Hepatocyte (in vitro differentiated cells): ENCODE results near the gene MUC6. TPM values are rescaled to one million over a fixed set of nuclear protein-coding genes. Genes with fewer than 3 reads are reported as not detected.

Source experiments
- DNase-seq: peaks from one replicate; pipeline ENCODE4 v3.0.0-alpha.2; 2016; ENCODE audit warnings: low spot score
- H2AFZ ChIP-seq: fragments of 200-600 bp; sonication (generic); 2 replicates; pipeline ENCODE4 v1.6.0; 2016; ENCODE audit warnings: antibody characterized with exemption, mild to moderate bottlenecking
- H3K27ac ChIP-seq: fragments of 200-600 bp; sonication (generic); 2 replicates; pipeline ENCODE4 v1.5.1; 2016; ENCODE audit warnings: mild to moderate bottlenecking
- H3K27me3 ChIP-seq: fragments of 200-600 bp; sonication (generic); 2 replicates; pipeline ENCODE4 v1.6.1; 2016
- H3K36me3 ChIP-seq: fragments of 200-600 bp; sonication (generic); replicated peaks from 2 replicates; pipeline ENCODE4 v1.5.1; 2016; ENCODE audit warnings: low read depth; ENCODE audit not compliant: insufficient read depth
- H3K4me1 ChIP-seq: fragments of 200-600 bp; sonication (generic); 2 replicates; pipeline ENCODE4 v1.5.1; 2016; ENCODE audit warnings: mild to moderate bottlenecking, moderate library complexity; ENCODE audit not compliant: insufficient read depth
- H3K4me2 ChIP-seq: fragments of 200-600 bp; sonication (generic); 2 replicates; pipeline ENCODE4 v1.6.0; 2016
- H3K4me3 ChIP-seq: fragments of 200-600 bp; sonication (generic); 2 replicates; pipeline ENCODE4 v1.5.1; 2016; ENCODE audit warnings: mild to moderate bottlenecking
- H3K79me2 ChIP-seq: fragments of 200-600 bp; sonication (generic); 2 replicates; pipeline ENCODE4 v1.6.0; 2017; ENCODE audit warnings: mild to moderate bottlenecking
- H3K9me2 ChIP-seq: fragments of 200-600 bp; sonication (generic); replicated peaks from 2 replicates; pipeline ENCODE4 v1.6.0; 2017; ENCODE audit warnings: mild to moderate bottlenecking; ENCODE audit not compliant: insufficient read depth
- H3K9me3 ChIP-seq: fragments of 200-600 bp; sonication (generic); 2 replicates; pipeline ENCODE4 v1.5.1; 2016; ENCODE audit warnings: low read depth, mild to moderate bottlenecking
- H4K20me1 ChIP-seq: fragments of 200-600 bp; sonication (generic); 2 replicates; pipeline ENCODE4 v1.6.0; 2016; ENCODE audit warnings: mild to moderate bottlenecking; ENCODE audit not compliant: insufficient read depth, poor library complexity, severe bottlenecking
- CTCF ChIP-seq: fragments of 200-600 bp; sonication (generic); IDR thresholded peaks from 2 replicates; pipeline ENCODE4 v1.5.1; 2016; ENCODE audit warnings: antibody characterized with exemption, mild to moderate bottlenecking; ENCODE audit not compliant: poor library complexity
- EZH2 ChIP-seq: fragments of 200-600 bp; sonication (generic); IDR thresholded peaks from 2 replicates; pipeline ENCODE4 v1.6.1; 2016; ENCODE audit warnings: antibody characterized with exemption, mild to moderate bottlenecking, borderline replicate concordance
- EZH2phosphoT487 ChIP-seq: fragments of 200-600 bp; sonication (generic); IDR thresholded peaks from one replicate; pipeline ENCODE4 v1.6.1; 2018; ENCODE audit warnings: antibody characterized with exemption, mild to moderate bottlenecking, low read depth, moderate library complexity; ENCODE audit not compliant: unreplicated experiment, severe bottlenecking
- WGBS: methylation state at CpG from one replicate; pipeline ENCODE4 v1.1.6; 2016; ENCODE audit warnings: low lambda C conversion rate; ENCODE audit errors: missing lambda C conversion rate; 5-methylcytosine and 5-hydroxymethylcytosine counted together
- polyA plus RNA-seq: library from polyadenylated mRNA; unstranded; fragments of >200 nt; fragmentation: Nextera tagmentation; extraction: Ambion mirVana; gene quantifications from 2 replicates; pipeline ENCODE4 v1.2.1, GENCODE V29; 2016
- total RNA-seq: library from RNA; depleted of rRNA; stranded (reverse); fragments of >200 nt; gene quantifications from 2 replicates; pipeline ENCODE4 v1.2.3, GENCODE V29; 2014

MUC6 gene, protein sequence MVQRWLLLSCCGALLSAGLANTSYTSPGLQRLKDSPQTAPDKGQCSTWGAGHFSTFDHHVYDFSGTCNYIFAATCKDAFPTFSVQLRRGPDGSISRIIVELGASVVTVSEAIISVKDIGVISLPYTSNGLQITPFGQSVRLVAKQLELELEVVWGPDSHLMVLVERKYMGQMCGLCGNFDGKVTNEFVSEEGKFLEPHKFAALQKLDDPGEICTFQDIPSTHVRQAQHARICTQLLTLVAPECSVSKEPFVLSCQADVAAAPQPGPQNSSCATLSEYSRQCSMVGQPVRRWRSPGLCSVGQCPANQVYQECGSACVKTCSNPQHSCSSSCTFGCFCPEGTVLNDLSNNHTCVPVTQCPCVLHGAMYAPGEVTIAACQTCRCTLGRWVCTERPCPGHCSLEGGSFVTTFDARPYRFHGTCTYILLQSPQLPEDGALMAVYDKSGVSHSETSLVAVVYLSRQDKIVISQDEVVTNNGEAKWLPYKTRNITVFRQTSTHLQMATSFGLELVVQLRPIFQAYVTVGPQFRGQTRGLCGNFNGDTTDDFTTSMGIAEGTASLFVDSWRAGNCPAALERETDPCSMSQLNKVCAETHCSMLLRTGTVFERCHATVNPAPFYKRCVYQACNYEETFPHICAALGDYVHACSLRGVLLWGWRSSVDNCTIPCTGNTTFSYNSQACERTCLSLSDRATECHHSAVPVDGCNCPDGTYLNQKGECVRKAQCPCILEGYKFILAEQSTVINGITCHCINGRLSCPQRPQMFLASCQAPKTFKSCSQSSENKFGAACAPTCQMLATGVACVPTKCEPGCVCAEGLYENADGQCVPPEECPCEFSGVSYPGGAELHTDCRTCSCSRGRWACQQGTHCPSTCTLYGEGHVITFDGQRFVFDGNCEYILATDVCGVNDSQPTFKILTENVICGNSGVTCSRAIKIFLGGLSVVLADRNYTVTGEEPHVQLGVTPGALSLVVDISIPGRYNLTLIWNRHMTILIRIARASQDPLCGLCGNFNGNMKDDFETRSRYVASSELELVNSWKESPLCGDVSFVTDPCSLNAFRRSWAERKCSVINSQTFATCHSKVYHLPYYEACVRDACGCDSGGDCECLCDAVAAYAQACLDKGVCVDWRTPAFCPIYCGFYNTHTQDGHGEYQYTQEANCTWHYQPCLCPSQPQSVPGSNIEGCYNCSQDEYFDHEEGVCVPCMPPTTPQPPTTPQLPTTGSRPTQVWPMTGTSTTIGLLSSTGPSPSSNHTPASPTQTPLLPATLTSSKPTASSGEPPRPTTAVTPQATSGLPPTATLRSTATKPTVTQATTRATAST (N-terminal part only)
- total RNA-seq, result not detected in 2 replicates
- polyA plus RNA-seq, result not detected in 2 replicates

DNA sequence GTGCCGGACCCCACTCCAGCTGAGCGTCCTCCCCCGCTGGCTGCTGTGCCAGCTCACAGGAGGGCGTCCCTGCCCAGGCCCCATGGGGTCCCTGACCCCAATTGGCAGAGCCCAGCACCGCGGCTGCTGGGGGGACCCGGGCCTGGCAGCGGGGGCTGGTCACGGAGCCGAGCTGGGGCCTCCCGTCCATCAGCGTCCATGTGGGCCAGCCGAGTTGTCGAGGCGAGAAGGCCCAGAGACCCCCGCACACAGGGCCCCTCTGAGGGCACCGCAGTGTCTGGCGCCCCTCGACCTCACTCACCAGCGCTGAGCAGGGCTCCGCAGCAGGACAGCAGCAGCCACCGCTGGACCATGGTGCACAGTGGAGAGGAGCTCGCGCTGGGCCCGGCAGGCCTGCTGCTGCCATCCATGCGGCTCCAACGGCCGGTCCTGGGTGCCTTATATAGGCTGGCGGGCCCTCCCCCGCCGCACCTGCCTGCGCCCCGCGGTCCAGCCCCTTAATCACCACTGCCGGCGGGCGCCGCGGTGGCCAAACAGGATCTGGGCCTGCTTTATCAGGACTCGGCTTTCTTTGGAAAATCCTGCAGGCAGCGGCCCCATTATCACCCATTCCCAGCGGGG lies at the start of gene MUC6:
MUC6 (minus strand) TSS at position 416 of the 621 bp plus-strand sequence; CDS start at position 353, 63 bp downstream.
- H3K4me2 ChIP-seq, result no peak within 1 kb of the TSS
- H2AFZ ChIP-seq, result no peak within 1 kb of the TSS
- H3K4me1 ChIP-seq, result no peaks in the 10 kb centered on the region
- no peaks in the 10 kb centered on the region for H4K20me1 ChIP-seq
- H3K9me2 ChIP-seq, result no peaks in the 10 kb centered on the region
- no peak for TF ChIP-seq CTCF
- TF ChIP-seq EZH2, result no peak
- no peak for TF ChIP-seq EZH2phosphoT487
- no peak within 1 kb of the TSS for H3K27ac ChIP-seq
- H3K27me3 ChIP-seq, result no peaks in the 10 kb centered on the region
- no peak for DNase-seq
- no peaks in the 10 kb centered on the region for H3K36me3 ChIP-seq
- WGBS, result 81% methylated on average over 34 of the region's 42 CpGs
- H3K9me3 ChIP-seq, result no peaks in the 10 kb centered on the region
- H3K4me3 ChIP-seq, result no peak within 1 kb of the TSS
- no peaks in the 10 kb centered on the region for H3K79me2 ChIP-seq

- no peaks in the 10 kb centered on the region for H3K9me3 ChIP-seq
- H3K9me2 ChIP-seq, result no peaks in the 10 kb centered on the region
- no peak for TF ChIP-seq EZH2phosphoT487
- TF ChIP-seq EZH2, result no peak
- TF ChIP-seq CTCF, result no peak
- H3K79me2 ChIP-seq, result no peaks in the 10 kb centered on the region
- H3K27me3 ChIP-seq, result no peaks in the 10 kb centered on the region
- no peaks in the 10 kb centered on the region for H3K36me3 ChIP-seq
- no peak overlapping the region for H2AFZ ChIP-seq
- 91% methylated on average over 17 of the region's 26 CpGs for WGBS
- H4K20me1 ChIP-seq, result no peaks in the 10 kb centered on the region
- H3K4me2 ChIP-seq, result no peak overlapping the region
- H3K4me1 ChIP-seq, result no peaks in the 10 kb centered on the region
- no peak for DNase-seq
- no peak overlapping the region for H3K4me3 ChIP-seq
- H3K27ac ChIP-seq, result no peak overlapping the region
Observed at GRCh38 chr11:1085440-1086170, 49.1 kb upstream of the MUC6 start.
